DMS153 (cell line): ENCODE data around the gene ARID5A.

Experiments used
- DNase-seq: peaks from one replicate; lab custom pipeline; 2025; lab: John Stamatoyannopoulos, UW

The ARID5A gene

GRCh38 chr2:96528006-96528699 lies 8.4 kb upstream of the ARID5A start:
- peak; percentile 32 for DNase-seq

- no peak for DNase-seq
Measured at GRCh38 chr2:96528700-96529375, 7.7 kb upstream of the ARID5A start.

GRCh38 chr2:96529376-96530143 lies 7.0 kb upstream of the ARID5A start:
- no peak for DNase-seq

- no peak for DNase-seq
Measured at GRCh38 chr2:96530144-96530430, 6.5 kb upstream of the ARID5A start.

- DNase-seq = no peak
Measured at GRCh38 chr2:96530474-96531357, 5.8 kb upstream of the ARID5A start.

GRCh38 chr2:96531366-96531765 lies 5.2 kb upstream of the ARID5A start:
- DNase-seq = no peak

- peak; percentile 71 for DNase-seq
Measured at GRCh38 chr2:96531872-96532505, 4.6 kb upstream of the ARID5A start.

- DNase-seq = no peak
Measured at GRCh38 chr2:96532641-96533291, 3.8 kb upstream of the ARID5A start.

- peak; percentile 57 for DNase-seq
Measured at GRCh38 chr2:96533292-96534073, 3.1 kb upstream of the ARID5A start.

- no peak for DNase-seq
Measured at GRCh38 chr2:96534141-96534540, 2.4 kb upstream of the ARID5A start.

GRCh38 chr2:96534701-96535181 lies 1.8 kb upstream of the ARID5A start:
- peak; percentile 76 for DNase-seq

- no peak for DNase-seq
Measured at GRCh38 chr2:96535331-96535730, 1.2 kb upstream of the ARID5A start.

GRCh38 chr2:96537066-96537733 lies 648 bp downstream of the ARID5A start:
- DNase-seq = no peak

- DNase-seq = no peak
Measured at GRCh38 chr2:96537734-96538486, 1.4 kb downstream of the ARID5A start.

- DNase-seq = no peak
Measured at GRCh38 chr2:96538487-96539214, 2.1 kb downstream of the ARID5A start.

GRCh38 chr2:96539215-96539920 lies 2.8 kb downstream of the ARID5A start:
- DNase-seq = no peak

GRCh38 chr2:96540136-96540535 lies 3.6 kb downstream of the ARID5A start:
- DNase-seq = no peak
